Spleen (tissue), 7 donors: ENCODE results near the gene ASL.

Experiments
- POLR2A ChIP-seq, 3 donors: fragments of 450-650 bp; IDR thresholded peaks; one replicate each; pipeline ENCODE4 v1.5.1; 2017; ENCODE audit warnings: antibody characterized with exemption in 3 of 3, mild to moderate bottlenecking in 1 of 3
- TF ChIP-seq, protein P1 (sequence below), 11 experiments: fragments of 200-600 bp in 7 of 11; fragments of 450-650 bp in 4 of 11; sonication (generic) in 4 of 11; IDR thresholded peaks in 8 of 11; conservative IDR thresholded peaks in 3 of 11; 1 replicate in 7 of 11; 2 replicates in 4 of 11; pipeline versions ENCODE4 v1.4.0 to v1.8.0; 2016 to 2021; ENCODE audit warnings: antibody characterized with exemption in 11 of 11, inconsistent platforms in 4 of 11, mild to moderate bottlenecking in 1 of 11
- donor health status: DM: no; HTN: no; CAD: no; lungs with moderate emphysema.
- donor health status: DM: no; HTN: no; CAD: no.
- donor health status: DM: no; HTN: no; CAD: no.

DNA sequence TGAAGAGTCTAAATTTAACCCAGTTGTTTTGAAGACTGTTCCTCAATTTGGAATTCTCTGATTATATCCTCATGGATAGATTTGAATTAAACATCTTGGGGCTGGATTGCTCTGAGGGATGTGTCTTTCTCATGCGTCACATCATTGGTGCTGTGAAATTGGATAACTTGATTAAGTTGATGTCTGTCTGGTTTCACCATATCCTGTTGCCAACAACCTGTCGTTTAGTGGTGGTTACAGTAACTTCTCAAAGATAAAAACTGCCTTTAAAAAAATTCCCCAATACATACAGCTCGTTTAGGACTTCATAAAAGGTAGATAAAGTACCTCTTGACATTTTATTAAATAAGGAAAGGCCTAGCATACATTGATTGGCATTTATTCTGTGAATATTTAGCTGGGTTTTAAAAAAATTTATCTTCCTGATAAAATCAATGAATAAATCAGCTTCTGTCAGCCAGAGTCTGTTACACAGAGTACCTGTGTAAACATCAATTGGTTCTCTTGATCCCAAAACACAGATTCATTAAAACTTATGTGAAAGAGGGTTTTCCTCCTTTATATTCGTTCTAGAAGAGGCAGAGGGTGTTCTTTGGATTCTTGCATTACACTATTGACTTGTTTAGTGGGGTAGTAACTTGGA lies 49.6 kb downstream of the ASL start:
- TF ChIP-seq, protein P1, sequence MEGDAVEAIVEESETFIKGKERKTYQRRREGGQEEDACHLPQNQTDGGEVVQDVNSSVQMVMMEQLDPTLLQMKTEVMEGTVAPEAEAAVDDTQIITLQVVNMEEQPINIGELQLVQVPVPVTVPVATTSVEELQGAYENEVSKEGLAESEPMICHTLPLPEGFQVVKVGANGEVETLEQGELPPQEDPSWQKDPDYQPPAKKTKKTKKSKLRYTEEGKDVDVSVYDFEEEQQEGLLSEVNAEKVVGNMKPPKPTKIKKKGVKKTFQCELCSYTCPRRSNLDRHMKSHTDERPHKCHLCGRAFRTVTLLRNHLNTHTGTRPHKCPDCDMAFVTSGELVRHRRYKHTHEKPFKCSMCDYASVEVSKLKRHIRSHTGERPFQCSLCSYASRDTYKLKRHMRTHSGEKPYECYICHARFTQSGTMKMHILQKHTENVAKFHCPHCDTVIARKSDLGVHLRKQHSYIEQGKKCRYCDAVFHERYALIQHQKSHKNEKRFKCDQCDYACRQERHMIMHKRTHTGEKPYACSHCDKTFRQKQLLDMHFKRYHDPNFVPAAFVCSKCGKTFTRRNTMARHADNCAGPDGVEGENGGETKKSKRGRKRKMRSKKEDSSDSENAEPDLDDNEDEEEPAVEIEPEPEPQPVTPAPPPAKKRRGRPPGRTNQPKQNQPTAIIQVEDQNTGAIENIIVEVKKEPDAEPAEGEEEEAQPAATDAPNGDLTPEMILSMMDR (IDR thresholded peaks at IDR 0.05 in 8 of 11, conservative IDR thresholded peaks at IDR 0.05 in 3 of 11) = no peak
- TF ChIP-seq POLR2A (IDR thresholded peaks at IDR 0.05) = no peak
